Activated CD8-positive, alpha-beta memory T cell treated with anti-CD3 and anti-CD28 coated beads for 4 hours (primary cell): Measurements from ENCODE around the gene LTB4R2.

Source experiments
- DNase-seq, 2 donors: peaks; one replicate each; pipeline ENCODE4 v3.0.0-alpha.2; 2020; ENCODE audit warnings: low read depth in 2 of 2

Gene LTB4R2

GRCh38 chr14:24277606-24278321 is 32.2 kb upstream of the LTB4R2 start:
- no peak for DNase-seq

GRCh38 chr14:24278424-24278823 is 31.5 kb upstream of the LTB4R2 start:
- no peak for DNase-seq

- DNase-seq, result no peak
These were observed 30.4 kb upstream of the LTB4R2 start for GRCh38 chr14:24279301-24280186.

GRCh38 chr14:24280797-24281460 is 29.0 kb upstream of the LTB4R2 start:
- DNase-seq, result no peak

GRCh38 chr14:24281636-24282035 is 28.3 kb upstream of the LTB4R2 start:
- no peak for DNase-seq

GRCh38 chr14:24282736-24283135 is 27.2 kb upstream of the LTB4R2 start:
- DNase-seq, result no peak

- DNase-seq, result no peak
These were observed 26.0 kb upstream of the LTB4R2 start for GRCh38 chr14:24283796-24284460.

DNA sequence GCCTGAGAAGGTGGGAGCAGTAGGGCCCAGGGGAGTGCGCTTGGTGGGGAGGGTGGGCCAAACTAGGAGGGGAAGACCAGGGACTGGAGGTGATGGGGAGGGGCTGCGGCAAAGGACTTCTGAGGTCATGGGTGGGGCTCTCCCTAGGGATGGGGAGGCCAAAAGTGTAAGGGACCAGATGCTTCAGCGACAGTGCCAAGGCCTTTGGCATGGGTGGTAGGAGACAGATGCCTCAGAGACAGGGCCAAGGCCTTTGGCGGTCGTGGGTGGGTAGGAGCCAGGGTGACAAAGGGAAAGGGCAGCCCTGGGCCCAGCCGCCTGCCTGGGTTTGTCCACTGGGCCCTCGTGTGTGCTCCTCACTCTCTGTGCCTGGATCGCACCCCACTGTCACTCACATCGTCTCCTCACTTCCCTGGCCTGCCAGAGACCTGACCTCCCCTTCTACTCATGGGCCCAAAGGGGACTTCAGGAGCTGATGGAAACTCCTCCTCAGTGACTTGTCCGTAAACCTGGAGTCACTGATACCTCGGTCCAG is 25.4 kb upstream of the LTB4R2 start:
- DNase-seq, result no peak

DNA sequence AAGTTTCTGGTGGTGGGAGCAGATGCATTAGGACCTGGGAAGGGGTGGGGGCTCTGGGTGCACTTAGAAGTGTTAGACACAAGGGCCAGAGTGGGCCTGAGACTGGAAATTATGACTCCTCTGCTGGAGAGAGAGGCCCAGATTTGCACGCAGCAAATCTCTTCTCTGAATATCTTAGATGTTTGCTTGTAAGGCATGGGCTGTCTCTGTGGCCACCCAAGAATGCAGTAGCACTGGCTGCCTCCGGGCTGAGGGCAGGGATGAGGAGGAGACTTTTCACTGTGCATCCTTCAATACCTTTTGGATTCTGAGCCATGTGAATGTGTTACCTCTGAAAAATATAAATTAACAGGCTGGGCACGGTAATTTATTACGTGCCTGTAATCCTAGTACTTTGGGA is 24.6 kb upstream of the LTB4R2 start:
- no peak for DNase-seq

DNA sequence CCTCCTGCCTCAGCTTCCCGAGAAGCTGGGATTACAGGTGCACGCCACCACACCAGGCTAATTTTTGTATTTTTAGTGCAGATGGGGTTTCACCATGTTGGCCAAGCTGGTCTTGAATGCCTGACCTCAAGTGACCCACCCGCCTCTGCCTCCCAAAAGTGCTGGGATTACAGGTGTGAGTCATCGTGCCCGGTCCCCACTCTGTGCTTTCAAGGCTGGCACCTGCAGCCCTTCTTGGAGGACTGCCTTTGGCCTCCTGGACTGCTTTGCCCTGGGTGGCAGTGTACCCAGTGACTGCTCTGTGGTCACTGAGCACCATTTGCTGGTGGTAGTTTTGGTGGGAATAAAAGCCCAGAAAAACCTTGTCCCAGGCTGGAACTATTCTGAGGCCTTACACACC is 22.9 kb upstream of the LTB4R2 start:
- no peak for DNase-seq

DNA sequence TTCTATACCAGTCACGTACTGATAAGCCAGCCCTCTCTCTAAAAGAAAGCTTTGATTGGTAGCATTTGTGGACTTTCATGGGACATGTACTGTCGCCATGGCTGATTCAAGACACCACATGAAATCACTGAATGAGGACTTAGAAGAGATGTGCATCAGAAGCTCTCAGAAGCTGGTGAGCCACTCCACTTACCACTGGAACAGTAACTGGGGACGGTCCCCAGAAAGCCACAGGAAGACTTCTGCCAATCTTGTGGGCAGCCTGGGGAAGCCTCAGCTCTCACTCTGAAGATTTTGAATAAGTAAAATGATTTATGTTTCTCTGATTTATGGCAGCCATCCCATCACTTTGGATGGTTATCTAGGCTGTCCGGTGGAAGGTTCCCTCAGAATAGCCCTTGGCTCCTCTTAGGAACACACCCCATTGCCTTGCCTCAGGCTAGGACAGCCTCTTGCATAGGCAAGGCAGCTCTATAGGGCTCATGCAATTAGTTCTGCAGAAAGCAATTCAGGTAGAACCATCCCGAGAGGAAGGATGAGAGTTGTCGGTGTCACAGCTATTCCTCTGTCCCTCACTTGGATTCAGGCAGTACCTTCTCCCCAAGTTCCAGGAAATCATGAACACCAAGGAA is 20.2 kb upstream of the LTB4R2 start:
- DNase-seq, result no peak

- DNase-seq, result no peak
These were observed 19.2 kb upstream of the LTB4R2 start for GRCh38 chr14:24290746-24291145.

DNA sequence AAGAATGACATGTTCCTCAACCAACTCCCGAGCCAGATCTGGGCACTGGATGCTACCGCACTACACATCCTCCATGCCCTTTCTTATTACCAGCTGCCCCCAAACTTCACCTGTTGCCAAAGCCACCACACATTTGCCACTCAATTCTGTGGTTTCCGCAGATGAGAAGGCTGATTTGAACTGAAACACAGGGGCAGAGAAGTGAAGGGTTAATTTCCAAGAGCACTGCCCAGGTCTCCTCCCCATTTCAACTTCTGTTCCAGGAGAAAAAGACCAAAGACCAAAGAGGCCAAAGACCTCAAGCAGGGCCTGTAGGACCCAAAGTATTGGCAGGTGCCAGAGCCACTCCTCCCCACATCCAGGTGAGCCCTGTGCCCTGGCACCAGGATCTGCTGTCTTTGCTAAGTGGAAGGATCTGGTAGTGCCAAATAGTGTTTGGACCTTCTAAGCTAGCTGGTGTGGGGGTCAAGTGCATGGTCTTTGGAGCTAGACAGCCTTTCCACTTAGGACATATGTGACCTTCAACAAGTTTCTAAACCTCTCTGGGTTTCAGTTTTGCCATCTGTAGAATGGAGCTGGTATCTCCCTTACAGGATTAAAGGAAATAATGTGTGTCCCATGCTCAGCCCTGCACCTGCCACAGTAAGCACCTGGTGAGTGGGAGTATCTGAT is 18.4 kb upstream of the LTB4R2 start:
- DNase-seq, result no peak

- no peak for DNase-seq
These were observed 17.7 kb upstream of the LTB4R2 start for GRCh38 chr14:24292118-24292807.

GRCh38 chr14:24293525-24293924 is 16.4 kb upstream of the LTB4R2 start:
- DNase-seq, result no peak

- DNase-seq, result peak in 1 of 2 donors; percentile 64
These were observed 13.4 kb upstream of the LTB4R2 start for GRCh38 chr14:24296341-24297157.

DNA sequence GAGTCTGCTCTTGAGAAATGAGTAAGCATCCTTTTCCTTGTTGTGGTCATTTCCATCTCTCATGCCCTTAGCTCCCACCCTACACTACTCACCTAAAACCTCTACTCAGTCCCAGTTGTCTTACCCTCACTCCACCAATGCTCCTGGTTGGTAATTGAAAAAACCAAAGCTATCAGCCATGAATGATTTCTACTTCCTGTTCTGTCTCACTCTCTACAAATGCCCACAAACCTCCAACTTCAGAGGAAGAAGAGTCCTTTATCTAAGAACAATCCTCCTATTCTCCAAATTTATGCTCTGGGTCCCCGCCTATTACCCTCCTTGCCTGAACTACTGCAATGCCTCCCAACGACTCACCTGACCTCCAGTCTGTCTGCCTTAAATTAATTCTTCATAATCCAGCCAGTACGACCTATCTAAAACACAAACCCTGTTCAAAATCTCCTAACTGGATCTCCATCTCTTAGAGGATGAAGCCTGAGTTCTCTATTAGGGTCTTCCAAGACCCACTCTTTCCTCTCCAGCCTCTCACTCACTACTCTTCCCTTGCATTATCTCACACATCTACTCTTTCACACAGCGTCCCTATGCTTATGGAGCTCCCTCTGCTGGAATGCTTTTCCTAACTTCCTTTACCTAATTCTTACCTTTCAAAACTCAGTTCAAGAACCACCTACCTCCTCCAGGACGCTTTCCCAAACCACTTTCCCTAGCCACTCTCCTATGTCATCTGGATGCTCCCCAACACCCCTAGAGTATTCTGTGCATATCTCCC is 12.6 kb upstream of the LTB4R2 start:
- DNase-seq, result no peak

- DNase-seq, result no peak
These were observed 11.1 kb upstream of the LTB4R2 start for GRCh38 chr14:24298892-24299254.
